Natural killer cell (primary cell): ENCODE results near the gene INAVA. TPM values are rescaled to one million over a fixed set of nuclear protein-coding genes. Genes with fewer than 3 reads are reported as not detected.

Experiments used
- ATAC-seq, 3 donors: fragments of 150-1000 bp in 2 of 3; fragments of 200-7000 bp in 1 of 3; cut with Tn5 transposase; 1 replicate in 1 of 3; 2 replicates in 2 of 3; pipeline ENCODE4 v1.10.0; 2021; ENCODE audit warnings: mild to moderate bottlenecking in 2 of 3, moderate library complexity in 2 of 3
- DNase-seq, 2 donors: peaks; one replicate each; pipeline versions ENCODE4 v3.0.0 to v3.0.0-alpha.2; 2013 to 2021; ENCODE audit warnings: mixed read lengths in 1 of 2
- H3K27ac ChIP-seq: one replicate; pipeline ENCODE4 v1.5.1; 2013; ENCODE audit warnings: mild to moderate bottlenecking, low read length
- H3K27me3 ChIP-seq: one replicate; pipeline ENCODE4 v1.6.1; 2013; ENCODE audit warnings: low read length; ENCODE audit not compliant: control insufficient read depth, insufficient read depth
- H3K36me3 ChIP-seq: one replicate; pipeline ENCODE4 v1.6.1; 2013; ENCODE audit warnings: low read length; ENCODE audit not compliant: control insufficient read depth, insufficient read depth
- H3K4me1 ChIP-seq: one replicate; pipeline ENCODE4 v1.6.1; 2013; ENCODE audit warnings: low read length; ENCODE audit not compliant: control insufficient read depth, insufficient read depth
- H3K4me3 ChIP-seq: one replicate; pipeline ENCODE4 v1.5.1; 2013; ENCODE audit warnings: low read length
- H3K9me3 ChIP-seq: one replicate; pipeline ENCODE4 v1.6.1; 2013; ENCODE audit warnings: low read length; ENCODE audit not compliant: control insufficient read depth, insufficient read depth
- H3K27ac Mint-ChIP-seq, 2 donors: one replicate each; pipeline ENCODE4 v1.8.0; 2022; ENCODE audit warnings: mild to moderate bottlenecking in 2 of 2, mixed read lengths in 2 of 2, moderate library complexity in 1 of 2
- H3K27me3 Mint-ChIP-seq, 2 donors: one replicate each; pipeline ENCODE4 v1.8.0; 2022; ENCODE audit warnings: low read depth in 2 of 2, mixed read lengths in 2 of 2
- H3K36me3 Mint-ChIP-seq: one replicate; pipeline ENCODE4 v1.8.0; 2022; ENCODE audit warnings: mixed read lengths
- H3K4me1 Mint-ChIP-seq, 2 donors: one replicate each; pipeline ENCODE4 v1.8.0; 2022; ENCODE audit warnings: mixed read lengths in 2 of 2
- H3K4me3 Mint-ChIP-seq: one replicate; pipeline ENCODE4 v1.8.0; 2022; ENCODE audit warnings: mild to moderate bottlenecking, moderate library complexity, mixed read lengths
- H3K9me3 Mint-ChIP-seq, 2 donors: one replicate each; pipeline ENCODE4 v1.8.0; 2022; ENCODE audit warnings: mixed read lengths in 2 of 2
- CTCF ChIP-seq: fragments of 200-600 bp; IDR thresholded peaks from one replicate; pipeline ENCODE4 v1.8.0; 2022; ENCODE audit warnings: antibody characterized with exemption
- WGBS: methylation state at CpG from one replicate; pipeline ENCODE4 v1.1.7; 2013; ENCODE audit warnings: missing lambda C conversion rate; ENCODE audit not compliant: insufficient coverage; 5-methylcytosine and 5-hydroxymethylcytosine counted together
- intact Hi-C: fragments of 100-400 bp; cut with micrococcal nuclease; formaldehyde crosslinking; loops from one replicate; pipeline ENCODE4 v1.14.2; 2022
- total RNA-seq, 4 donors: library from RNA; stranded (reverse); fragments of 120-200 nt in 1 of 4; gene quantifications; one replicate each; pipeline versions ENCODE4 v1.2.3 to v1.2.4, GENCODE V29; 2013 to 2022

The INAVA gene
- total RNA-seq, 3 donors from 2014 or later (not counting 1 experiment from before 2014, with no cell fraction given) = 0.13 to 0.18 TPM; not detected in 1

GRCh38 chr1:200897259-200897658 lies 2.6 kb downstream of the INAVA start:
- H3K4me1 ChIP-seq = no peaks in the 10 kb centered on the region
- peaks cover 0 to 6% of the 10 kb centered on the region in 2 donors for H3K4me1 Mint-ChIP-seq
- intact Hi-C loops = no loop called here
- no peak overlapping the region for H3K27ac ChIP-seq
- no peak overlapping the region for H3K27ac Mint-ChIP-seq
- H3K4me3 ChIP-seq = no peak overlapping the region
- peaks cover 12% of the 10 kb centered on the region for H3K27me3 ChIP-seq
- H3K9me3 ChIP-seq = no peaks in the 10 kb centered on the region
- ATAC-seq (no peak), DNase-seq (no peak)
- no peak for TF ChIP-seq CTCF
- H3K9me3 Mint-ChIP-seq = no peaks in the 10 kb centered on the region
- H3K27me3 Mint-ChIP-seq = peaks cover 5 to 19% of the 10 kb centered on the region in 2 donors
- 95% methylated on average over 5 of the region's 5 CpGs for WGBS
- H3K36me3 ChIP-seq = no peaks in the 10 kb centered on the region
- no peaks in the 10 kb centered on the region for H3K36me3 Mint-ChIP-seq
- H3K4me3 Mint-ChIP-seq = no peak overlapping the region

- Histone ChIP-seq H3K36me3 (no peaks in the 10 kb centered on the region), H3K4me3 (no peak overlapping the region), H3K27ac (no peak overlapping the region), H3K9me3 (no peaks in the 10 kb centered on the region), H3K27me3 (peaks cover 3% of the 10 kb centered on the region), H3K4me1 (peaks cover 4% of the 10 kb centered on the region)
- no peaks in the 10 kb centered on the region for H3K9me3 Mint-ChIP-seq
- ATAC-seq (no peak), DNase-seq (no peak)
- intact Hi-C loops = no loop called here
- H3K27ac Mint-ChIP-seq = no peak overlapping the region
- H3K27me3 Mint-ChIP-seq = peaks cover 0 to 16% of the 10 kb centered on the region in 2 donors
- H3K4me1 Mint-ChIP-seq = peaks cover 0 to 6% of the 10 kb centered on the region in 2 donors
- no peak for TF ChIP-seq CTCF
- 42% methylated on average over 2 of the region's 3 CpGs for WGBS
- H3K36me3 Mint-ChIP-seq = no peaks in the 10 kb centered on the region
- no peak overlapping the region for H3K4me3 Mint-ChIP-seq
These were observed 4.3 kb downstream of the INAVA start for GRCh38 chr1:200899015-200899386.

- H3K9me3 Mint-ChIP-seq = no peaks in the 10 kb centered on the region
- no peak overlapping the region for H3K4me3 Mint-ChIP-seq
- H3K27me3 Mint-ChIP-seq = peaks cover 0 to 15% of the 10 kb centered on the region in 2 donors
- intact Hi-C loops = no loop called here
- TF ChIP-seq CTCF = no peak
- 91% methylated on average over 10 of the region's 10 CpGs for WGBS
- peaks cover 0 to 6% of the 10 kb centered on the region in 2 donors for H3K4me1 Mint-ChIP-seq
- Histone ChIP-seq H3K27me3 (peaks cover 3% of the 10 kb centered on the region), H3K9me3 (no peaks in the 10 kb centered on the region), H3K27ac (no peak overlapping the region), H3K36me3 (no peaks in the 10 kb centered on the region), H3K4me1 (peaks cover 9% of the 10 kb centered on the region), H3K4me3 (no peak overlapping the region)
- no peaks in the 10 kb centered on the region for H3K36me3 Mint-ChIP-seq
- ATAC-seq (no peak), DNase-seq (no peak)
- H3K27ac Mint-ChIP-seq = no peak overlapping the region
These were observed 4.8 kb downstream of the INAVA start for GRCh38 chr1:200899451-200899915.
